ENCODE results near the gene THEM4.

- TF ChIP-seq POLR2AphosphoS5 (IDR thresholded peaks at IDR 0.05), result peak in 2 of 3 donors; percentile 33 to 80
- no peak for TF ChIP-seq CTCF (IDR thresholded peaks at IDR 0.05 in 8 of 11, conservative IDR thresholded peaks at IDR 0.05 in 3 of 11)
- no peak for TF ChIP-seq POLR2A (IDR thresholded peaks at IDR 0.05)
Observed at GRCh38 chr1:151905070-151905442, 4.3 kb downstream of the THEM4 start.
